Spleen (tissue), 7 donors: Measurements from ENCODE around the gene MADD.

Source experiments
- CTCF ChIP-seq, 11 experiments: fragments of 200-600 bp in 7 of 11; fragments of 450-650 bp in 4 of 11; sonication (generic) in 4 of 11; IDR thresholded peaks in 8 of 11; conservative IDR thresholded peaks in 3 of 11; 1 replicate in 7 of 11; 2 replicates in 4 of 11; pipeline versions ENCODE4 v1.4.0 to v1.8.0; 2016 to 2021; ENCODE audit warnings: antibody characterized with exemption in 11 of 11, inconsistent platforms in 4 of 11, mild to moderate bottlenecking in 1 of 11
- POLR2AphosphoS5 ChIP-seq, 3 donors: sonication (generic); formaldehyde crosslinking; IDR thresholded peaks; one replicate each; pipeline ENCODE4 v1.5.1; 2017; ENCODE audit warnings: antibody characterized with exemption in 3 of 3
- donor health status: DM: no; HTN: no; CAD: no; lungs with moderate emphysema.
- donor health status: DM: no; HTN: no; CAD: no.
- donor health status: DM: no; HTN: no; CAD: no.

GRCh38 chr11:47302853-47303252, 32.9 kb downstream of the MADD start:
- TF ChIP-seq CTCF (IDR thresholded peaks at IDR 0.05 in 8 of 11, conservative IDR thresholded peaks at IDR 0.05 in 3 of 11) (no peak), POLR2AphosphoS5 (IDR thresholded peaks at IDR 0.05) (no peak)
